Measurements from ENCODE around the gene ASB16. TPM values are rescaled to one million over a fixed set of nuclear protein-coding genes. Genes with fewer than 3 reads are reported as not detected.

Gene ASB16
- polyA plus RNA-seq, 1 donor from 2014 or later = not detected

- H3K9ac ChIP-seq (ENCODE audit: low read length) = no peak overlapping the region
- H2AFZ ChIP-seq (ENCODE audit: low read depth, low read length) = no peak overlapping the region
- H4K20me1 ChIP-seq (ENCODE audit: insufficient read depth) = no peaks in the 10 kb centered on the region
- no peak overlapping the region for H3K27ac ChIP-seq (ENCODE audit: low read length)
- H3F3A ChIP-seq (ENCODE audit: insufficient read depth, low read length, poor library complexity, severe bottlenecking) = no peaks in the 10 kb centered on the region
- no peak for TF ChIP-seq REST (IDR thresholded peaks at IDR 0.05; ENCODE audit: borderline replicate concordance)
- H3K4me3 ChIP-seq (ENCODE audit: low read length) = no peak overlapping the region
- H3K9me2 ChIP-seq (ENCODE audit: insufficient read depth, low read length) = no peaks in the 10 kb centered on the region
- no peaks in the 10 kb centered on the region for H3K36me3 ChIP-seq (ENCODE audit: insufficient read depth, low read length)
- H3K27me3 ChIP-seq (ENCODE audit: insufficient read depth, low read depth, low read length) = no peaks in the 10 kb centered on the region
- no peaks in the 10 kb centered on the region for H3K9me3 ChIP-seq (ENCODE audit: low read length)
- H3K79me2 ChIP-seq (replicated peaks; ENCODE audit: insufficient read depth, low read length) = no peaks in the 10 kb centered on the region
- no peak overlapping the region for H3K4me2 ChIP-seq (ENCODE audit: low read length)
Measured at GRCh38 chr17:44132275-44132821, 38.2 kb upstream of the ASB16 start.

- H3K36me3 ChIP-seq (ENCODE audit: insufficient read depth, low read length) = no peaks in the 10 kb centered on the region
Measured at GRCh38 chr17:44133918-44134476, 36.5 kb upstream of the ASB16 start.

More at GRCh38 chr17:44133918-44134476, 36.5 kb upstream of the ASB16 start:
- Histone ChIP-seq H3F3A (ENCODE audit: insufficient read depth, low read length, poor library complexity, severe bottlenecking) (no peaks in the 10 kb centered on the region), H3K79me2 (replicated peaks; ENCODE audit: insufficient read depth, low read length) (no peaks in the 10 kb centered on the region), H3K27me3 (ENCODE audit: insufficient read depth, low read depth, low read length) (no peaks in the 10 kb centered on the region), H2AFZ (ENCODE audit: low read depth, low read length) (no peak overlapping the region), H3K4me2 (ENCODE audit: low read length) (no peak overlapping the region), H3K9ac (ENCODE audit: low read length) (no peak overlapping the region), H3K4me3 (ENCODE audit: low read length) (no peak overlapping the region), H3K9me3 (ENCODE audit: low read length) (no peaks in the 10 kb centered on the region), H4K20me1 (ENCODE audit: insufficient read depth) (no peaks in the 10 kb centered on the region), H3K27ac (ENCODE audit: low read length) (no peak overlapping the region), H3K9me2 (ENCODE audit: insufficient read depth, low read length) (no peaks in the 10 kb centered on the region)
- TF ChIP-seq EZH2 (IDR thresholded peaks at IDR 0.05; ENCODE audit: borderline replicate concordance, insufficient read depth, low read length, poor library complexity, severe bottlenecking) (no peak), POLR2AphosphoS5 (IDR thresholded peaks at IDR 0.05) (no peak), REST (IDR thresholded peaks at IDR 0.05; ENCODE audit: borderline replicate concordance) (no peak), MXI1 (conservative IDR thresholded peaks at IDR 0.05; ENCODE audit: poor library complexity, severe bottlenecking) (no peak), SMC3 (conservative IDR thresholded peaks at IDR 0.05; ENCODE audit: poor library complexity) (no peak), TAF1 (IDR thresholded peaks at IDR 0.05; ENCODE audit: low read depth) (no peak), RAD21 (conservative IDR thresholded peaks at IDR 0.05) (no peak), EP300 (conservative IDR thresholded peaks at IDR 0.05; ENCODE audit: poor library complexity, severe bottlenecking) (no peak), CTCF (IDR thresholded peaks at IDR 0.05; ENCODE audit: poor library complexity, severe bottlenecking) (no peak)
